Retina (tissue), 1 donor: ENCODE results near the gene ZDHHC4.
"Not testable (repeated sequence)": the region's sequence is repeated elsewhere in the genome, so short reads cannot be mapped to it uniquely, and the experiment has no call there.

Experiments used
- DNase-seq: peaks from one replicate; pipeline ENCODE4 v3.0.0-alpha.2; 2016

The ZDHHC4 gene

DNA sequence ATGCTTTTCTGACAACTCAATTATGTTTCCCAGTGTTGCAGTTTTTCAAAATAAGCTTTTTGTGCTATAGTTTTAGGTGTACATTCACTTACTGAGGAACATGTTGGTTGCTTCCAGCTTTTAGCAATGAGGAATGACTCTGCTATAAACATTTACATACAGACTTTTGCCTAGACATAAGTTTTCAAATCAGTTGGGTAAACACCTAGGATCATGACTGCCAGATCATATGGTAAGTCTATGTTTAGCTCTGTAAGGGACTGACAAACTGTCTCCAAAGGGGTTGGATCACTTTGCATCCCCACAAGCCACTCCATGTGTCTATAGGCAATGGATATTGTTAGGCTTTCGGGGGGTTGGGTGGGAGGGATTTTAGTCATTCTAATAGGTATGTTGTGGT is 15.1 kb upstream of the ZDHHC4 start:
- no peak for DNase-seq

DNA sequence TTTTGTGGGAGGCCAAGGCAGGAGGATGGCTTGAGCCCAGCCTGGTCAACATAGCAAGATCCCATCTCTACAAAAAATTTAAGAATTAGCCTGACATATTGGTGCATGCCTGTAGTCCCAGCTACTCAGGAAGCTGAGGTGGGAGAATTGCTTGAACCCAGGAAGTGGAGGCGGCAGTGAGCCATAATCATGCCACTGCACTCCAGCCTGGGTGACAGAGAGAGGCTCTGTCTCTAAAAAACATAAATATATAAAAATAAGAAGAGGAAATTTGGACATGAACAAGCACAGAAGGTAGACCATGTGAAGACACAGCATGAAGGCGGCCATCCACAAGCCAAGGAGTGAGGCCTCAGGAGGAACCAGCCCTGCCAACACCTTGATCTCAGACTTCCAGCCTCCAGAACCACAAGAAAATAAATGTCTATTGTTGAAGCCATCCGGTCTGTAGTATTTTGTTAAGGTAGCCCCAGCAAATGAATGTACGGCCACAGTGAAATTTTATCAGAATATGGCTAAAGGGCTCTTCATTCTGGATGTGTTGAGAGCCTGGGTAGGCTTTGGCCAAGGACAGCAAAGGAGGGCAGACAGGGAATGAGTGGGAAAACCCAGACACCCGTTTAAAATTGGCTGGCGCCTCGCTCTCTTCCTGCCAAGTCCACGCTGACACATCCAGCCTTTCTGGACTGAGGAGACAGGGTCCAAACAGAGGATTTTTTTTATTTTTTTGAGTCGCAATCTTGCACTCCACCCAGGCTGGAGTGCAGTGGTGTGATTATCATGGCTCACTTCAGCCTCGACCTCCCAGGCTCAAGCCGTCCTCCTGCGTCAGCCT is 13.1 kb upstream of the ZDHHC4 start:
- no peak for DNase-seq

GRCh38 chr7:6565655-6566054 is 11.6 kb upstream of the ZDHHC4 start:
- DNase-seq: no peak

DNA sequence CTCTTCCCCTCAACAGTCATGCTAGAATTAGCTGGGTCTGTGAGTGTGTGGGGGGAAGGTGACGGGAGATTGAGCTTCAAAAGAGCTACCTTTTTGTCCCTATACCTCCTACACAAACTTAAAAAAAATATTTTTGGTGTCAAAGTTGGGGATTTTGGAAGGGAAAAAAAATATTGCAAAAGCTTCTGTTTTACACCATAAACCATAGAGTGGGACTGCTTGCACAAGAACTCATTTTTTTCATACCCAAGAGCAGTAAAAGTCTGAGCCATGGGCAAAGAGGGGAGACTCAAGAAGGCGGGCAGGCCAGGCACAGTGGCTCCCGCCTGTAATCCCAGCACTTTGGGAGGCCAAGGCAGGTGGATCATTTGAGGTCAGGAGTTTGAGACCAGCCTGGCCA is 9.4 kb upstream of the ZDHHC4 start:
- no peak for DNase-seq

- no peak for DNase-seq
Measured at GRCh38 chr7:6571160-6571779, 6.0 kb upstream of the ZDHHC4 start.

- DNase-seq: no peak
Measured at GRCh38 chr7:6575281-6576023, 1.8 kb upstream of the ZDHHC4 start.

DNA sequence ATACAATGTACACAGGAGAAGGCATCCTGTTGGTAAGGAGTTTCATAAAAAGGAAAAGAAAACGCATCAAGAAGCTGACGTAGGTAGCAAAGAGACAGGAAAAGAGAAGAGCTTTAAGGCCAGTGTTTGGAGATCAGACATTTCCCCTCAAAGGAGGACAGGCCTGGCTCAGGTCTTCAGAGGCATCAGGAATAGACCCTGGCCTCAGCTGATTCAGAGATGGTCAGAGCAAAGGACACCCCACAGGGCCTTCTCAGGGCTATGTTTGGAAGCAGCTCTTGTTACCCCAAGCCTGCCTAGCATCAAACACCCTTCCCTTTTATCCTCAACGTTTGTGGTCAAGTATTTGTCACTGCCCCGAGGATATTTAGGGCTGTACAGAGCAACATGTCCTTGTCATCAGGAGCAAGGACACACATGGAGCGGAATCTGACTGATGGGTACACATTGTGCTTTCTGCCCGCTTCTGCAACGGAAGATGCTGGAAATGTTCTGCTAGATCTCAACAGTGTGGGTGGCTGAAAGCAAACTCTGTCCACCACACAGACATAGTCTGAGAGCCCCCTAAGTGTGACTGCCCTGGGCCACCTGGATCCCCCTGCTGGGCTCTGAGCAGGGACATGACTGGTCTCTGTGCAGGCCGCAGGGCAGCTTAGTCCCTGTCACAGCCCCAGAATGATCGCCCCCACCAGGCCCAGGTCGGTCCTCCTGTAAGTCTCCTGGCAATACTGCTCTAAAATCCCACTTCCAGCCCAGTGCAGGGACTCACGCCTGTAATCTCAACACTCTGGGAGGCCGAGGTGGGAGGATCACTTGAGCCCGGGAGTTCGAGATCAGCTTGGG is 1.0 kb upstream of the ZDHHC4 start:
- DNase-seq: no peak

DNA sequence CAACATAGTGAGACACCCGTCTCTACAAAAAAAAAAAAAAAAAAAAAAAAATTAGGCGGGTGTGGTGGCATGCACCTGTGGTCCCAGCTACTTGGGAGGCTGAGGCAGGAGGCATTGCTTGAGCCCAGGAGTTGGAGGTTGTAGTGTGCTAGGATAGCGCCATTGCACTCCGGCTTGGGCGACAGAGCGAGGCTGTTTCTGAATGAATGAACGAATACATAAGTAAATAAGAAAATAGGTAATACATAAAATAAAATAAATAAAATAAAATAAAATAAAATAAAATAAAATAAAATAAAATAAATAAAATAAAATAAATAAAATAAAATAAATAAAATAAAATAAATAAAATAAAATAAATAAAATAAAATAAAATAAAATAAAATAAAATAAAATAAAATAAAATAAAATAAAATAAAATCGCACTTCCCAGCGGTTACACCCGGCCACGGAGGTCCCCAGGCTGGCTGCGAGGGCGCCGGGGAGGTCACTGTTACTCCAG is 336 bp upstream of the ZDHHC4 start:
- peak; percentile 59 for DNase-seq

DNA sequence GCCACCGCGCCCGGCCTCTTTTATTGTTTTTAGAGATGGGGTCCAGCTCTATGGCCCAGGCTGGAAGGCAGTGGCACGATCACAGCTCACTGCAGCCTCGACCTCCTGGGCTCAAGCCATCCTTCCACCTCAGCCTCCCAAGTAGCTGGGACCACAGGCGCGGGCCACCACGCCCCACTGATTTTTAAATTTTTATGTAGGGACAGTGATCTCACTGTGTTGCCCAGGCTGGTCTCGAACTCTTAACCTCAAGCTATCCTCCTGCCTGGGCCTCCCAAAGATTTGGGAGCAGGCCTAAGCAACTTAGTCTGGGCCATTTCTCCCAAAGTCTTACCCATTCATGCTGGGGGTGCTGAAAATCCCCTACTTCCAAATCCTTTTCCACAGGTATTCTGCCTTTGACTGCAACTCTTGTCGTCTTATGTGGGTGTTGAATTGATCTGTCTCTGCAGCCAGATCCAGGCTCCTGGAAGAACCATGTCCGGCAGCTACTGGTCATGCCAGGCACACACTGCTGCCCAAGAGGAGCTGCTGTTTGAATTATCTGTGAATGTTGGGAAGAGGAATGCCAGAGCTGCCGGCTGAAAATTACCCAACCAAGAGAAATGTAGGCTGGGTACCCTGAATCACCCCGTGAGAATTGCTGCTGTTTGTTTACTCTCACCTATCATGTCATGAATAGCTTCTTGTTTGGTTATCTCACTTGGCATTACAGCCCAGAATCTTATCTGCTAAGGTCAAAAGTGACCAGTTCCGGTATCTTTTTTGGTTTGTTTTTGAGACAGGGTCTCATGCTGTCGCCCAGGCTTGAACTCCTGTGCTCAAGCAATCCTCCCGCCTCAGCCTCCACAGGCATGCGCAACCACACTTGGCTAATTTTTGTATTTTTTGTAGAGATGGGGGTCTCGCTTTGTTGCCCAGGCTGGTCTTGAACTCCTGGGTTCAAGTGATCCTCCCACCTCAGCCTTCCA is 1.1 kb downstream of the ZDHHC4 start:
- DNase-seq: no peak

DNA sequence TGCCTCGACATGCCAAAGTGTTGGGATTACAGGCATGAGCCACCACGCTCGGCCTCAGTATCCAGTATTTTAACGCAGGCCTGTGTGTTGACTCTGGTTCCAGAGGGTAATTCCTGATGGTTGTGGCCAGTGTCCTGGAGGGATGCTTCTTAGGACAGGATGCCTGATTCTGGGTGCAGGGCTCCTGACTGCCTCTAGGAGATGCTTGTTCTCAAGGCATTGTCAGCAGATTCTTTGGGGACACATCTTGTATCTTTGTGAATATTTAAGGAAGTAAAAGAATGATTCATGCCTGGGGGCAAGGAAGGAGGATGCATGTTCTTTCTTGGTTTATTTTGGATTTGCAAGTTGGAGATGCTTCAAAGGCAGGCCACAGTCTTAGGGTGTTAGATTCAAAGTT is 2.2 kb downstream of the ZDHHC4 start:
- no peak for DNase-seq

- DNase-seq: not testable (repeated sequence)
Measured at GRCh38 chr7:6585746-6586432, 8.6 kb downstream of the ZDHHC4 start.

GRCh38 chr7:6588566-6588965 is 11.3 kb downstream of the ZDHHC4 start:
- DNase-seq: no peak

DNA sequence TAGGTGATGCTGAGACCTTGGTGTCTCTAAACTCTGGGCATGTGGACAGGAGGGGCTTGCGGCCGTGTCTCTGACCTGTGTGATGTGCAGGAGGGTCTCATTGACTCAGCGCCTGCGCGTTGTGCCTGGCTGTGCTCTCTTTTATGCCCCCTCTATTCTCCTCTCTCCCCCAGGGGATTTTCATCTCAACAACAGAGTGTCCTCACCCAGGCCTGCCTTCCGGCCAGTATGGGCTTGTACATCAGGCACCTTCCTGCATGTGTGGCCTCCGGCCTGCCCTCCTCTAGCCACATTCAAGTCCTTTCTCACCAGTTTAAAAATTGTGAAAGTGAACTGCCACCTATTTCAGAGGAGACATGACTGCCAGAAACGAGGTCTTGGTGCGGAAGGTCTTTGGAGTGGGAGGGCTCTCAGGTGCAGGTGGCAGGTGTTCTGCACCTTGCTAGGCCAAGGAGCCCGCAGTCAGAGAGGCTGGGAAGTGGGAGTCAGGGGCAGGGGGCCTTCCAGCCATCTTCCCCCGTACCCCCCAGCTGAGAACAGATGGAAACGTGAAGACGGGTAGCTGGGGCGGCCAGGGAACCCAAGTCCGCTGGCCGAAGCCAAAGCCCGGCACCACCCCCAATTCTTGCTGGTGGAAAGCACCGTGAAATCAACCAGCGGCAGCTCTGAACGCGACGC is 12.0 kb downstream of the ZDHHC4 start:
- DNase-seq: no peak

GRCh38 chr7:6589829-6590644 is 12.8 kb downstream of the ZDHHC4 start, which contains the start of gene INTS15:
Gene INTS15, plus strand, starts transcription at chr7:6590021. Its CDS starts 263 bp downstream, at chr7:6590284.
- DNase-seq: peak; percentile 88

DNA sequence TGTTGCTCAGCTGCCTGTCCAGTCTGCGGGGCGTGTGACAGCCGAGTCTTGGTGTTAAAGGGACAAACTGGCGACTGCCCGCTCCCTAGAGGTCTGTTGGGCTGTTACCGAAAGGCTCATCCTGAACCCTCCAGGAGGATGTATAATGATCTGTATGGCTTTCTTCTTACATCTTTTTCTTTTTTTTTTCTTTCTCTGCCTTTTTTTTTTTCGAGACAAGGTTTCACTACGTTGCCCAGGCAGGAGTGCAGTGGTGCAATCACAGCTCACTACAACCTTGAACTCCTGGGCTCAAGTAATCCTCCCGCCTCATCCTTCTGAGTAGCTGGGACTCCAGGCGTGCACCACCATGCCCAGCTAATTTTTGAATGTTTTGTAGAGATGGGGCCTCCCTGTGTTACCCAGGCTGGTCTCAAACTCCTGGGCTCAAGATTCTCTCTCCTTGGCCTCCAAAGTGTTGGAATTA is 13.4 kb downstream of the ZDHHC4 start:
- no peak for DNase-seq

DNA sequence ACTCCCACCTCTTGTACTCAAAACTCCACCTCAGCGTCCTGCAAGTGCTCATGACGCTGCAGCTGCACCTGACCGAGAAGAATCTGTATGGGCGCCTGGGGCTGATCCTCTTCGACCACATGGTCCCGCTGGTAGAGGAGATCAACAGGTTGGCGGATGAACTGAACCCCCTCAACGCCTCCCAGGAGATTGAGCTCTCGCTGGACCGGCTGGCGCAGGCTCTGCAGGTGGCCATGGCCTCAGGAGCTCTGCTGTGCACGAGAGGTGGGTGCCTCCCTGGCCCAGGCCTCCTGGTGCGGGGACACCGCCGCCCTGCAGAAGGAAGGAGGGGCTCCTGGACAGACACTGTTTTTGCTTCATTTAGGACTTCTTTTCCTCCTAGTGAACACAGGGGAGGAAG is 22.8 kb downstream of the ZDHHC4 start:
- no peak for DNase-seq

DNA sequence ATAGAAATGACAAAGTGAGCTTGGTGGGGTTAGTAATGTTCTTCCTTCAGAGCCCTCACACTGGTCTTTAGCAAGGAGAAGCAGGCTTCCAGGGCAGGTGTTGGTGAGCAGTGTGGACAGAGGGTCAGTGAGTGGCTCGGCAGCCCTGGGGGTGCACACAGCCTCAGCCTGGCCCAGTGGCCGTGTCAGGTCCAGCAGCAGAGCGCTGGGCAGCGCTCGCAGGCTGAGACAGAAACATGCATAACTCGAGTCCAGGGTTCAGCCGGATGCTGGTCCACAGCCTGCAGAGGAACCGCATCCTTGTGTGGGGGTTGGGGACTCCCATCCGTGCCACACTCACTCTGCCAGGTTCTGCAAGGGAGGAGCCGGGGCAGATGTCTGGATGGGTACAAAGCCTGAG is 27.2 kb downstream of the ZDHHC4 start:
- no peak for DNase-seq

DNA sequence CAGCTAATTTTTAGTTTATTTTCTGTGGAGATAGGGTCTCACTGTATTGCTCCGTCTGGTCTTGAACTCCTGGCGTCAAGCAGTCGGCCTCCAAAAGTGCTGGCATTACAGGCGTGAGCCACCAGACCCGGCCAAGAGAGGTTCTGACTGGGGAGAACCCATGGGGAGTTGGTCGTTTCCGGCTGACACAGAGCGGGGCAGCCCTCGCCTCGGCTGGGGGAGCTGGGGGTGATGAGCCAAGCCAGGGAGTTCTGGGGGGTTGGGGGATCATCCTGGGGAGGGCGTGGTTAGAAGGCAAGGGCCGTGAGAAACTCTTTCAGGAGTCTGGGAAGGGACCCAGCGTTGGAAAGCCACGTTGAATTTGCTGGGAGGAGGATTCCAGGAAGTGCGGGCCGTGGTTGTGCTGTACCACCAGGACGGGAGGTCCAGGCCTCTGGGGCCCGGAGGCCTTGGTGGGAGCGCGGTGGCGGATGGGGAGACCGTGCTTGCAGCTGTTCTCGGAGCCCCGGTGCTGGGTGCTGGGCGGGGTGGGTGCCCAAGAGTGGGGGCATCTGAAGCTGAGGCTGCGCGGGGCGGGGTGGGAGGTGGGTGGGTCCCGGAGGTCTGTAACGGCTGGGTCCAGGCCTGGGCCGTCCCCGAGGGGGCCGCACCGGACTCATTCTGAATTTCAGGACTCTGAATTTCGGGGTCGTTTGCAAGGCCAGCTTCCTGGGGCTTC is 29.8 kb downstream of the ZDHHC4 start:
- DNase-seq: no peak
